ENCODE data around the gene CTSE. TPM values are rescaled to one million over a fixed set of nuclear protein-coding genes. Genes with fewer than 3 reads are reported as not detected.

CTSE gene
- total and polyA plus RNA-seq, 2 experiments from 2014 or later: not detected

DNA sequence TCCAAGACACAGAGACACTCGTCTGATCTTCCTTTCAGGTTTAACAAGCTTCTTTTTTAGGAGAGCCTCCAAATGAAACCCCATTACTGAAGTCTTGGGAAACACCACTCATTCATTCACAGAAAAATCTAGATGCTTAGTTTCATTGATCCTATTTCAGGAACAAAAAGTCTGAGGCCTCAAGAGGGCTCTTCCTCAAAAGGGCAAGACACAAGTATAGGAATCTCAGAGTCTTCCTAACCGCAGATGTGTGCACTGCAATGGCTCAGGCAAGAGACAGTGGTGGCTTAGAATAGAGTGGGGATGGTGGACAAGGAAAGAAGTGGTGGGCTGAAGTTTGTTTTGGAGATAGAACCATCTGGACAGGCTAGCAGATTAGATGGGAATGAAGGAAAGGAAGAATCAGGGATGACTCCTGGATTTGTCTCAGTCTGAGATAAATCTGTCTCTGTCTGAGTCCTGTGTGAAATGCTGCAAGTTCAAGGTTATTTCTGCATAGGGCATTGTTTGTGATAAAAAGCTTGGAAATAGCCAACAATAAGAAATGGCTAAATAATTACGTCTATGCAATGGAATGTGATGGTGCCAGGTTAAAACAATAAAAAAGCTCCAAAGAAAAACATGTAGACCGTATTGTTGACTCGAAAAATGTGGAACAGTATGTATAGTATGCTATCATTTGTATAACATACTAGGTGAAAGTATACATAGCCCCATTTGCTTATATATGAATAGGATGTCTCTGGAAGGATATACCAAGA lies 8.9 kb upstream of the CTSE start (continued):
- TF ChIP-seq, protein P1, sequence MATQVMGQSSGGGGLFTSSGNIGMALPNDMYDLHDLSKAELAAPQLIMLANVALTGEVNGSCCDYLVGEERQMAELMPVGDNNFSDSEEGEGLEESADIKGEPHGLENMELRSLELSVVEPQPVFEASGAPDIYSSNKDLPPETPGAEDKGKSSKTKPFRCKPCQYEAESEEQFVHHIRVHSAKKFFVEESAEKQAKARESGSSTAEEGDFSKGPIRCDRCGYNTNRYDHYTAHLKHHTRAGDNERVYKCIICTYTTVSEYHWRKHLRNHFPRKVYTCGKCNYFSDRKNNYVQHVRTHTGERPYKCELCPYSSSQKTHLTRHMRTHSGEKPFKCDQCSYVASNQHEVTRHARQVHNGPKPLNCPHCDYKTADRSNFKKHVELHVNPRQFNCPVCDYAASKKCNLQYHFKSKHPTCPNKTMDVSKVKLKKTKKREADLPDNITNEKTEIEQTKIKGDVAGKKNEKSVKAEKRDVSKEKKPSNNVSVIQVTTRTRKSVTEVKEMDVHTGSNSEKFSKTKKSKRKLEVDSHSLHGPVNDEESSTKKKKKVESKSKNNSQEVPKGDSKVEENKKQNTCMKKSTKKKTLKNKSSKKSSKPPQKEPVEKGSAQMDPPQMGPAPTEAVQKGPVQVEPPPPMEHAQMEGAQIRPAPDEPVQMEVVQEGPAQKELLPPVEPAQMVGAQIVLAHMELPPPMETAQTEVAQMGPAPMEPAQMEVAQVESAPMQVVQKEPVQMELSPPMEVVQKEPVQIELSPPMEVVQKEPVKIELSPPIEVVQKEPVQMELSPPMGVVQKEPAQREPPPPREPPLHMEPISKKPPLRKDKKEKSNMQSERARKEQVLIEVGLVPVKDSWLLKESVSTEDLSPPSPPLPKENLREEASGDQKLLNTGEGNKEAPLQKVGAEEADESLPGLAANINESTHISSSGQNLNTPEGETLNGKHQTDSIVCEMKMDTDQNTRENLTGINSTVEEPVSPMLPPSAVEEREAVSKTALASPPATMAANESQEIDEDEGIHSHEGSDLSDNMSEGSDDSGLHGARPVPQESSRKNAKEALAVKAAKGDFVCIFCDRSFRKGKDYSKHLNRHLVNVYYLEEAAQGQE (IDR thresholded peaks at IDR 0.05; ENCODE audit: unreplicated experiment): no peak

DNA sequence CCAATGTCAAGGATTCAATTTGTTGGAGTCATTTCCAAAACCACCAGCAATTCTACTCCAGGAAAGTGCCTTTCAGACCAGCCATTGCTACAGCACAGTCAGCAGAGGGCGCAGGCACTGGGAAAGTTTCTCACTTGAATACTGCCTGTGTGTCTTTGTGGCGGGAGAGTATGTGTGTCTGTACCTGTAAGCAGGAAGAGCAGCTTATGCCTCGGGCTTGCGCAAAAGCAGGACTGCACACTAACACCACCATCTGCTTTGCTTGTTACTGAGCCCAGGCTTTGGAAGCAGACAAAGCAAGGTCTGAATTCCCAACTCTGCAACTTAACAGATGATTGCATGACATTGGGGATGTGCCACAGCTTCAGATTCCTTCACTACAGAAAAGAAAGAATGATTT lies 7.0 kb upstream of the CTSE start:
- Histone ChIP-seq H3K36me3 (ENCODE audit: insufficient read depth) (no peaks in the 10 kb centered on the region), H3F3A (replicated peaks; ENCODE audit: low read depth) (no peaks in the 10 kb centered on the region), H3K4me1 (ENCODE audit: insufficient read depth) (0 out of 2 replicates have a peak, but pooled peaks cover 5% of the 10 kb centered on the region), H3K27ac (ENCODE audit: low read depth) (no peak overlapping the region), H3K27me3 (ENCODE audit: insufficient read depth) (no peaks in the 10 kb centered on the region), H4K20me1 (replicated peaks; ENCODE audit: insufficient read depth) (no peaks in the 10 kb centered on the region), H3K4me3 (no peak overlapping the region), H3K79me2 (replicated peaks; ENCODE audit: insufficient read depth) (no peaks in the 10 kb centered on the region), H2AFZ (peak overlapping the region; percentile 50; the same call in 1 of the 2 replicates), H3K4me2 (no peak overlapping the region), H3K9me2 (ENCODE audit: insufficient read depth) (peaks cover 12% of the 10 kb centered on the region; the same call in 1 of the 2 replicates)
- H3K36me3 Mint-ChIP-seq (ENCODE audit: low read depth): no peaks in the 10 kb centered on the region
- no peak for TF ChIP-seq JUNB (IDR thresholded peaks at IDR 0.05; ENCODE audit: unreplicated experiment)
- TF ChIP-seq, protein P2, sequence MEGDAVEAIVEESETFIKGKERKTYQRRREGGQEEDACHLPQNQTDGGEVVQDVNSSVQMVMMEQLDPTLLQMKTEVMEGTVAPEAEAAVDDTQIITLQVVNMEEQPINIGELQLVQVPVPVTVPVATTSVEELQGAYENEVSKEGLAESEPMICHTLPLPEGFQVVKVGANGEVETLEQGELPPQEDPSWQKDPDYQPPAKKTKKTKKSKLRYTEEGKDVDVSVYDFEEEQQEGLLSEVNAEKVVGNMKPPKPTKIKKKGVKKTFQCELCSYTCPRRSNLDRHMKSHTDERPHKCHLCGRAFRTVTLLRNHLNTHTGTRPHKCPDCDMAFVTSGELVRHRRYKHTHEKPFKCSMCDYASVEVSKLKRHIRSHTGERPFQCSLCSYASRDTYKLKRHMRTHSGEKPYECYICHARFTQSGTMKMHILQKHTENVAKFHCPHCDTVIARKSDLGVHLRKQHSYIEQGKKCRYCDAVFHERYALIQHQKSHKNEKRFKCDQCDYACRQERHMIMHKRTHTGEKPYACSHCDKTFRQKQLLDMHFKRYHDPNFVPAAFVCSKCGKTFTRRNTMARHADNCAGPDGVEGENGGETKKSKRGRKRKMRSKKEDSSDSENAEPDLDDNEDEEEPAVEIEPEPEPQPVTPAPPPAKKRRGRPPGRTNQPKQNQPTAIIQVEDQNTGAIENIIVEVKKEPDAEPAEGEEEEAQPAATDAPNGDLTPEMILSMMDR (conservative IDR thresholded peaks at IDR 0.05; ENCODE audit: low read depth in 2 of 2): peak; percentile 93 to 98
- H3K27me3 Mint-ChIP-seq (ENCODE audit: insufficient read depth, low read depth, poor library complexity): peaks cover 8% of the 10 kb centered on the region
- H3K27ac Mint-ChIP-seq: no peak overlapping the region
- no peaks in the 10 kb centered on the region for H3K9me3 Mint-ChIP-seq
- H3K4me1 Mint-ChIP-seq: peaks cover 6% of the 10 kb centered on the region; the same call in 1 of the 3 replicates
- no peak overlapping the region for H3K4me3 Mint-ChIP-seq
- ATAC-seq (peak; percentile 99), DNase-seq (ENCODE audit: low spot score) (peak; percentile 87)

DNA sequence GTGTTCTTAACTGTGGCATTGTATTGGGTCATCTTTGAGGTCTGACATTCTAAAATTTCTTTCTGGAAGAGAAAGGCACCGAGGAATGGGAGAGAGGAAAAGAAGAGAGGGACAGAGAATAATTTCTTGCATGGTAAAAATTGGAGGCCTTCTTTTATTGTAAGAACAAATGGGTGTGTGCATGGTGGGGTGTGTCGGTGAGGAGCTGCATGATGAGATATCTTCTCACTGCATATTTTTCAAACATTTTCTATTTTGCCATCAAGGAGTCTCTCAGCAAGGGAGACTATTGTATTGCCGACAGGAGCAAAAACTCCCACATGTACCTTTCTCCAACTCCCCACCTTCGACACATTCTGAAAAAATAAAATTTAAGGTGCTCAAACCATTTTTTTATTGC lies 6.5 kb upstream of the CTSE start:
- Histone ChIP-seq H3K4me3 (no peak overlapping the region), H3F3A (replicated peaks; ENCODE audit: low read depth) (no peaks in the 10 kb centered on the region), H3K27ac (ENCODE audit: low read depth) (no peak overlapping the region), H2AFZ (no peak overlapping the region), H3K4me1 (ENCODE audit: insufficient read depth) (0 out of 2 replicates have a peak, but pooled peaks cover 5% of the 10 kb centered on the region), H3K79me2 (replicated peaks; ENCODE audit: insufficient read depth) (no peaks in the 10 kb centered on the region), H3K9me2 (ENCODE audit: insufficient read depth) (peaks cover 12% of the 10 kb centered on the region; the same call in 1 of the 2 replicates), H4K20me1 (replicated peaks; ENCODE audit: insufficient read depth) (no peaks in the 10 kb centered on the region), H3K27me3 (ENCODE audit: insufficient read depth) (no peaks in the 10 kb centered on the region), H3K36me3 (ENCODE audit: insufficient read depth) (no peaks in the 10 kb centered on the region), H3K4me2 (no peak overlapping the region)
- DNase-seq (ENCODE audit: low spot score) (no peak), ATAC-seq (no peak)
- no peak overlapping the region; the same call in 2 of the 3 replicates for H3K4me3 Mint-ChIP-seq
- no peaks in the 10 kb centered on the region for H3K36me3 Mint-ChIP-seq (ENCODE audit: low read depth)
- H3K27ac Mint-ChIP-seq: no peak overlapping the region
- no peaks in the 10 kb centered on the region for H3K9me3 Mint-ChIP-seq
- peaks cover 8% of the 10 kb centered on the region for H3K27me3 Mint-ChIP-seq (ENCODE audit: insufficient read depth, low read depth, poor library complexity)
- peaks cover 6% of the 10 kb centered on the region; the same call in 1 of the 3 replicates for H3K4me1 Mint-ChIP-seq
- TF ChIP-seq CREB1 (CRISPR knock-in tag; IDR thresholded peaks at IDR 0.05; ENCODE audit: low read depth) (no peak), ZNF331 (CRISPR knock-in tag; IDR thresholded peaks at IDR 0.05; ENCODE audit: low read depth) (no peak)
- TF ChIP-seq, protein P2 (conservative IDR thresholded peaks at IDR 0.05; ENCODE audit: low read depth in 2 of 2): no peak
